DMS153 treated with DMSO at 0.1 percent for 48 hours (cell line): ENCODE results near the gene FMNL2.

ENCODE experiments used
- DNase-seq: peaks from one replicate; lab custom pipeline; 2025; ENCODE audit not compliant: unreplicated experiment; lab: John Stamatoyannopoulos, UW

The FMNL2 gene

GRCh38 chr2:152548111-152548875 is 213.3 kb downstream of the FMNL2 start:
- DNase-seq = no peak

DNA sequence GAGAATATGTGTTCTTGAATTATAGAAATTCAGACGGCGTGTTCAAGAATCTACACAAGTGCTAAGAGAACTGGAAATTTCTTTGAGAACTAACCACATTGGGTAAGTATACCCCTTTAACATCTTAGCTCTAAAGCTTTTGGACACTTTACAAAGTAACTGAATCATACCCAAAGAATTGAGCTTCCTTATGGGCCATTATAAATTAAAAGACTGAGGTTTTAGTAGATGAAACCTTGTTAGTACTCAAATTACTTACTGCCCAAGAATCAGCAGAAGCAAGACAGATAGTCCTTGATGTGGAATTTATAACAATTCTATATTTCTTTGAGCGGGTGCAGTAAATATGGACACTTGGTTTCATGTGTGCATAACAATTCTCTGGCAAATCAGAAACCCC is 214.0 kb downstream of the FMNL2 start:
- no peak for DNase-seq

- no peak for DNase-seq
Observed at GRCh38 chr2:152549423-152549822, 214.4 kb downstream of the FMNL2 start.

DNA sequence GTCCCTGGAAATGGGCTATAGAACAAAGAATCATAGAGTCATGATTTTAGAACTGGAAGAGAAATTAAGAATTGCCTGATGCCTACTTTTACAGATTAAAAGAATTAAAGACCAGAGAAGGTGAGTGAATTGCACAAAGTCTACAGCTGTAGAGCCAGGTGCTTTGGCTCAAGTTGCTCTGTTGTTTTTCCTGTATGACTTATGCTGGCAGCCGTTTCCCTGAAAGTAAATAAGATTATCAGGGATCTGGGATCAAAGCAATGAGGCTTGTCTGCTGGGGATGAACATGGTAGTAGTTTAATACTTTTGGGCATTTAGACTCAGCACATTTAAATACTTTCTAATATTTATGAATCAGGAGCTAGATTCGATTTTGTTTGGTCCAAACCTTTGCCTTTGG is 215.4 kb downstream of the FMNL2 start:
- no peak for DNase-seq

GRCh38 chr2:152552888-152553287 is 217.9 kb downstream of the FMNL2 start:
- DNase-seq = no peak

GRCh38 chr2:152553518-152553917 is 218.5 kb downstream of the FMNL2 start:
- no peak for DNase-seq

GRCh38 chr2:152555048-152555447 is 220.1 kb downstream of the FMNL2 start:
- DNase-seq = no peak

DNA sequence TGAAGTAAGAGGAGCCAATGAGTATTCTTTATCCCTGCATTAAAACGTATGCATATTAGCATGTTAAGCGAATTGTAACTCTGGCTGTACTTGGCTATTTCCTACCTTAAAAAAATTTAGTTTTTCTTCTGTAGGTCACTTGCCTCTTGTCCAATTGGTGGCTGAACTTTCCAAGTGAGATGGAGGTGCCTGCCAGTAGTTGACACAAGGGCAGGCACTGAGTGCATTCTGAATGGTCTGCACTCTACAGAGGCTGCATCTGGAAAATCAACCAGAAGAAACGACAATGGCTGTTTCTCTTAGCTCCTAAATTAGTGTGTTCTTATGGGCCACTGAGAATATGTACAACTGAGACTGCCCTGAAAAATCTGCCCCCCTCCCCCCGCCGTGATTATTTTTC is 221.5 kb downstream of the FMNL2 start:
- DNase-seq = no peak

DNA sequence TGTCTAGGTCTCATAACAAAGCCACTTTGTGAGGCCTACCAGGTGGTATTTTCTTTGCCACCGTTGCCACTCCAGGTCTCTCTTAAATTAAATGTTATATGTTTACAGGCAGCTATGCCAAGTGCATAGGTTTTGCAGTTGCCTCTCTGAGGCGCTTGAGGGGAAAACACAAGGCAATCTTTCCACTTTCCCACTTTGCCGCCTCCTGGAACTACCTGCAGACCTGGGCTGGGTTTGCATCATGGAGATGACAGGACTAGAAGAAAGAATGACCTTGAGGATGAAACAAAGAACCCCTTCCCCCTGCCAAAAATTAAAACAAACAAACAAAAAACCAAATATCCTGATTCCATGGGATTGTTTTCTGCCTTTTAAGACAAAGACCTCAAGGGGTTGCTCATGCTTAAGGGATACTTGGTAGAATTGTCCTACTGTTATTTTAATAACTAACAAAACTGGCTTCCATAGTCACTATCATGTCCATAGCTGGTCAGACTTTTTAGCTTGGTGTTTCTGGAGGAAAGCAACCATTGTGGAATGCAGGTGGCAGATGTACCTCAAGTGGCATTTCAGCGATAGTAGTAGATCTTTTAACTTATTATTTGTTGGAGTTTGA is 222.4 kb downstream of the FMNL2 start:
- no peak for DNase-seq

- no peak for DNase-seq
Observed at GRCh38 chr2:152558158-152558984, 223.4 kb downstream of the FMNL2 start.

GRCh38 chr2:152559008-152559407 is 224.0 kb downstream of the FMNL2 start:
- no peak for DNase-seq

- DNase-seq = no peak
Observed at GRCh38 chr2:152560166-152560565, 225.2 kb downstream of the FMNL2 start.

- DNase-seq = no peak
Observed at GRCh38 chr2:152560873-152561595, 226.1 kb downstream of the FMNL2 start.

DNA sequence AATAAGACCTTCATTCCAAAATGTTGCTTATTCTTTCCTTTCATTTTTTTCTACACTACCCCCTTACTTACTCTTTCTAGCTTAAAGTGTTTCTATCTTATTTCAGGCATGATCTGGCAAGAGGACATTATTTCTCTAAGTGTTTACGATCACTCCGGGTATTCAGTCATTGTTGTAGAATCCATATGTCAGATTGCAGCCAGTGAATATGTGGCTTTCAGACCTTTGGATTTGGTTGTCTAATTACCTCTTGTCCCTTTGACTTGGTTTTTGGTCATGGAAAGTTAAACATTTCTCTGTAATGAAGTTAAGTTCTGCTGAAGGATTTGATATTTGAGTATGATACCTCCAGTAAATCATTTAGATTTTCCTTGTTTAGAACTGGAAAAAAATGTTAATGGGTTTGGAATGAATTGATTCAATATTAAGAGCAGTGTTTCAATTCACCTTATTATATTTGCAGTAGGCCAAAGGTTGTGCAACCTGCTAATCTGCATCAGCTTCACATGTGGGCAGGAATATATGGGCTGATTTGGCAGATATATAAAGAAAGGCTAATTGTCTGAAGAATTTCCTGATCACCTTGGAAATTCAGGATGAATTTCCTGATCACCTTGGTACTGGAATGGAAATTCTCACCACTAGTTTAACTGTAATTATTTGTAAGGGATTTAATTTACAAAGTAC is 227.4 kb downstream of the FMNL2 start:
- DNase-seq = no peak

GRCh38 chr2:152563764-152564163 is 228.8 kb downstream of the FMNL2 start:
- no peak for DNase-seq

- DNase-seq = no peak
Observed at GRCh38 chr2:152564754-152565551, 230.0 kb downstream of the FMNL2 start.

- DNase-seq = no peak
Observed at GRCh38 chr2:152565884-152566727, 231.1 kb downstream of the FMNL2 start.

DNA sequence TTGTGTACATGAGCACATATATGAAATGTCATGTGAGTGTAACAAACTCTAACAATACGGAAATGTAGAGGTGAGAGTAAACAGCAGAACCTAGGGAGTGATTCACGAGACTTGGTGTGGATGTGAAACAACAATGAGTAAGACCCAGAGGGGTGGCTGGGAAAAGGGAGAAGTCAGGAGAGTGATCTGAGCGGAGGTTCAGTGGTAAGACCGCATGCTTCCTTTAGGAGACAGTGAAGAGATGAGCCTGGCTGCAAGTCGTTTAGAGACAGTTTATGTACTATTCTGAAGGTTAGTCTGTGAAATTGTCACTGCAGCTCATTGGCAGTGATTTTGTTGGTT is 231.7 kb downstream of the FMNL2 start:
- DNase-seq = no peak

- DNase-seq = no peak
Observed at GRCh38 chr2:152568531-152568930, 233.6 kb downstream of the FMNL2 start.
